Fibroblast of mammary gland (primary cell): ENCODE data around the gene BICDL2.

Source experiments
- DNase-seq: peaks from one replicate; pipeline ENCODE4 v3.0.0-alpha.2; 2010; ENCODE audit warnings: low read depth
- H3K4me3 ChIP-seq: 2 replicates; pipeline ENCODE4 v1.5.1; 2011; ENCODE audit warnings: low read depth, mild to moderate bottlenecking, low read length, moderate library complexity; ENCODE audit not compliant: control insufficient read depth
- CTCF ChIP-seq: conservative IDR thresholded peaks from 2 replicates; pipeline ENCODE4 v1.5.1; 2011; ENCODE audit warnings: low read depth, low read length, inconsistent platforms; ENCODE audit not compliant: control insufficient read depth, insufficient read depth

The BICDL2 gene

GRCh38 chr16:3032624-3033023 is 4.1 kb downstream of the BICDL2 start:
- no peak overlapping the region for H3K4me3 ChIP-seq
- no peak for DNase-seq
- no peak for TF ChIP-seq CTCF

- no peak for DNase-seq
- no peak for TF ChIP-seq CTCF
- H3K4me3 ChIP-seq = no peak overlapping the region
These were observed 6.2 kb downstream of the BICDL2 start for GRCh38 chr16:3030222-3031212.

- no peak overlapping the region for H3K4me3 ChIP-seq
- peak; percentile 36 for DNase-seq
- no peak for TF ChIP-seq CTCF
These were observed 7.1 kb downstream of the BICDL2 start for GRCh38 chr16:3029491-3030221.

- no peak overlapping the region for H3K4me3 ChIP-seq
- DNase-seq = no peak
- TF ChIP-seq CTCF = no peak
These were observed 7.9 kb downstream of the BICDL2 start for GRCh38 chr16:3028716-3029319.

- peak; percentile 51 for DNase-seq
- H3K4me3 ChIP-seq = no peak overlapping the region
- peak; percentile 44 for TF ChIP-seq CTCF
These were observed 8.6 kb downstream of the BICDL2 start for GRCh38 chr16:3027983-3028715.

- DNase-seq = no peak
- no peak for TF ChIP-seq CTCF
- H3K4me3 ChIP-seq = no peak overlapping the region
These were observed 9.3 kb downstream of the BICDL2 start for GRCh38 chr16:3027489-3027795.
